Keratinocyte (primary cell): ENCODE results near the gene MSI2. TPM values are rescaled to one million over a fixed set of nuclear protein-coding genes. Genes with fewer than 3 reads are reported as not detected.

Experiments used
- DNase-seq: peaks from one replicate; pipeline ENCODE4 v3.0.0-alpha.2; 2011; ENCODE audit warnings: low read depth, missing footprints, low spot score
- FAIRE-seq: peaks from 2 replicates; lab custom pipeline; 2011; peaks lifted over from hg19 to GRCh38; lab: Jason Lieb, UNC
- H2AFZ ChIP-seq: 2 replicates; pipeline ENCODE4 v1.6.0; 2012; ENCODE audit warnings: low read length, control low read depth, inconsistent platforms; ENCODE audit not compliant: control insufficient read depth
- H3K27ac ChIP-seq: 2 replicates; pipeline ENCODE4 v1.5.1; 2011; ENCODE audit warnings: low read length; ENCODE audit not compliant: control insufficient read depth, insufficient read depth
- H3K27me3 ChIP-seq: 3 replicates; pipeline ENCODE4 v1.6.0; 2011; ENCODE audit warnings: low read length; ENCODE audit not compliant: control insufficient read depth, insufficient read depth; ENCODE audit errors: extremely low read depth
- H3K36me3 ChIP-seq, 2 experiments: 2 replicates in 1 of 2; 3 replicates in 1 of 2; pipeline ENCODE4 v1.5.1; 2011; ENCODE audit warnings: low read length in 2 of 2, mild to moderate bottlenecking in 1 of 2; ENCODE audit not compliant: control insufficient read depth in 2 of 2, insufficient read depth in 2 of 2; ENCODE audit errors: extremely low read depth in 1 of 2
- H3K4me1 ChIP-seq: 3 replicates; pipeline ENCODE4 v1.5.1; 2011; ENCODE audit warnings: low read length; ENCODE audit not compliant: control insufficient read depth, insufficient read depth; ENCODE audit errors: extremely low read depth
- H3K4me2 ChIP-seq: 3 replicates; pipeline ENCODE4 v1.6.0; 2011; ENCODE audit warnings: low read depth, low read length; ENCODE audit not compliant: control insufficient read depth, insufficient read depth; ENCODE audit errors: extremely low read depth
- H3K4me3 ChIP-seq, 3 experiments: fragments of 200-600 bp in 1 of 3; sonication (generic) in 1 of 3; 2 replicates in 2 of 3; 3 replicates in 1 of 3; pipeline ENCODE4 v1.5.1; 2011 to 2016; ENCODE audit warnings: low read length in 3 of 3, mild to moderate bottlenecking in 3 of 3, control low read depth in 2 of 3, inconsistent platforms in 1 of 3, low read depth in 1 of 3, mixed read lengths in 1 of 3, mixed run types in 1 of 3, moderate library complexity in 1 of 3; ENCODE audit not compliant: control insufficient read depth in 2 of 3, insufficient read depth in 2 of 3; ENCODE audit errors: extremely low read depth in 1 of 3
- H3K79me2 ChIP-seq: 2 replicates; pipeline ENCODE4 v1.6.0; 2012; ENCODE audit warnings: low read length; ENCODE audit not compliant: control insufficient read depth, insufficient read depth
- H3K9ac ChIP-seq: 3 replicates; pipeline ENCODE4 v1.6.0; 2011; ENCODE audit warnings: low read length; ENCODE audit not compliant: control insufficient read depth, insufficient read depth; ENCODE audit errors: extremely low read depth
- H3K9me1 ChIP-seq: 3 replicates; pipeline ENCODE4 v1.6.0; 2011; ENCODE audit warnings: low read length; ENCODE audit not compliant: control insufficient read depth, insufficient read depth; ENCODE audit errors: extremely low read depth
- H3K9me3 ChIP-seq: 2 replicates; pipeline ENCODE4 v1.5.1; 2012; ENCODE audit warnings: low read depth, low read length; ENCODE audit not compliant: control insufficient read depth
- H4K20me1 ChIP-seq: 3 replicates; pipeline ENCODE4 v1.6.0; 2011; ENCODE audit warnings: low read length; ENCODE audit not compliant: control insufficient read depth, insufficient read depth; ENCODE audit errors: extremely low read depth
- CTCF ChIP-seq, 3 experiments: IDR thresholded peaks in 1 of 3; conservative IDR thresholded peaks in 1 of 3; optimal IDR thresholded peaks in 1 of 3; 2 replicates in 2 of 3; 3 replicates in 1 of 3; pipeline versions ENCODE3 to v1.5.1; 2011; ENCODE audit warnings: low read length in 3 of 3, mild to moderate bottlenecking in 3 of 3, moderate library complexity in 2 of 3, control low read depth in 1 of 3, inconsistent platforms in 1 of 3; ENCODE audit not compliant: insufficient read depth in 2 of 3; ENCODE audit errors: extremely low read depth in 1 of 3
- EZH2 ChIP-seq: IDR thresholded peaks from one replicate; pipeline ENCODE4 v1.6.1; 2012; ENCODE audit warnings: inconsistent platforms, mild to moderate bottlenecking, low read length, moderate library complexity
- dilution Hi-C: fragments of 300-500 bp; cut with MboI; formaldehyde crosslinking; loops from one replicate; pipeline ENCODE4 v1.7.0; 2020; ENCODE audit warnings: low sequenced_read_pairs; ENCODE audit not compliant: extremely low pct_ligation_motif_present
- polyA plus RNA-seq, 5 experiments: library from polyadenylated mRNA; depleted of rRNA in 3 of 5; stranded (reverse) in 3 of 5; stranded (forward) in 1 of 5; unstranded in 1 of 5; fragments of >200 nt; gene quantifications; 1 replicate in 1 of 5; 2 replicates in 3 of 5; 3 replicates in 1 of 5; pipeline versions ENCODE4 v1.2.1 to v1.2.3, GENCODE V29; 2011 to 2012; ENCODE audit warnings: missing spikeins in 2 of 5, low read depth in 1 of 5, low replicate concordance in 1 of 5

Gene MSI2
- polyA plus RNA-seq, 1 donor (not counting 4 experiments of a cell fraction or from before 2014, with no cell fraction given), result 22.3 TPM

GRCh38 chr17:57312242-57312641 lies 55.9 kb downstream of the MSI2 start:
- Histone ChIP-seq H3K27me3 (no peaks in the 10 kb centered on the region), H3K9me1 (peaks cover 3% of the 10 kb centered on the region)
- no peak for FAIRE-seq

GRCh38 chr17:57313097-57313835 lies 56.9 kb downstream of the MSI2 start:
- TF ChIP-seq CTCF (optimal IDR thresholded peaks at IDR 0.05 in 1 of 3, IDR thresholded peaks at IDR 0.05 in 1 of 3, conservative IDR thresholded peaks at IDR 0.05 in 1 of 3; ENCODE audit: extremely low read depth in 1 of 3, insufficient read depth in 2 of 3, low read length in 3 of 3) (no peak), EZH2 (no peak)
- no peak overlapping the region for H3K4me2 ChIP-seq
- dilution Hi-C loops, result no loop called here
- H3K27ac ChIP-seq, result no peak overlapping the region
- H3K36me3 ChIP-seq, result peaks cover 0 to 3% of the 10 kb centered on the region in 2 experiments
- H3K4me1 ChIP-seq, result peaks cover 11% of the 10 kb centered on the region
- H3K9me3 ChIP-seq, result no peaks in the 10 kb centered on the region
- H4K20me1 ChIP-seq, result no peaks in the 10 kb centered on the region
- H2AFZ ChIP-seq, result no peak overlapping the region
- H3K9me1 ChIP-seq, result peaks cover 3% of the 10 kb centered on the region
- H3K4me3 ChIP-seq, result no peak overlapping the region
- no peak overlapping the region for H3K9ac ChIP-seq
- FAIRE-seq (no peak), DNase-seq (no peak)
- H3K79me2 ChIP-seq, result no peaks in the 10 kb centered on the region
- H3K27me3 ChIP-seq, result no peaks in the 10 kb centered on the region

More at GRCh38 chr17:57312242-57312641, 55.9 kb downstream of the MSI2 start:
- Histone ChIP-seq H3K9ac (no peak overlapping the region), H2AFZ (no peak overlapping the region), H3K4me3 (no peak overlapping the region), H3K4me1 (peaks cover 11% of the 10 kb centered on the region), H3K9me3 (no peaks in the 10 kb centered on the region), H3K4me2 (no peak overlapping the region), H4K20me1 (no peaks in the 10 kb centered on the region), H3K79me2 (no peaks in the 10 kb centered on the region), H3K36me3 (peaks cover 0 to 2% of the 10 kb centered on the region in 2 experiments), H3K27ac (no peak overlapping the region)
- TF ChIP-seq CTCF (optimal IDR thresholded peaks at IDR 0.05 in 1 of 3, IDR thresholded peaks at IDR 0.05 in 1 of 3, conservative IDR thresholded peaks at IDR 0.05 in 1 of 3; ENCODE audit: extremely low read depth in 1 of 3, insufficient read depth in 2 of 3, low read length in 3 of 3), result no peak
- TF ChIP-seq EZH2, result no peak
- no peak for DNase-seq
- dilution Hi-C loops, result no loop called here
